Mammary epithelial cell (primary cell): ENCODE measurements around the gene TCF12.

Experiments used
- EZH2 ChIP-seq: IDR thresholded peaks from 2 replicates; pipeline ENCODE4 v1.6.1; 2012; ENCODE audit warnings: low read length, inconsistent platforms, borderline replicate concordance
- TF ChIP-seq, protein P1 (sequence below), 2 donors: IDR thresholded peaks in 1 of 2; conservative IDR thresholded peaks in 1 of 2; 2 replicates each; pipeline ENCODE4 v1.5.1; 2011 to 2012; ENCODE audit warnings: inconsistent platforms in 2 of 2, low read length in 2 of 2, mild to moderate bottlenecking in 2 of 2, control low read depth in 1 of 2, low read depth in 1 of 2; ENCODE audit not compliant: insufficient read depth in 1 of 2; ENCODE audit errors: extremely low read depth in 1 of 2

DNA sequence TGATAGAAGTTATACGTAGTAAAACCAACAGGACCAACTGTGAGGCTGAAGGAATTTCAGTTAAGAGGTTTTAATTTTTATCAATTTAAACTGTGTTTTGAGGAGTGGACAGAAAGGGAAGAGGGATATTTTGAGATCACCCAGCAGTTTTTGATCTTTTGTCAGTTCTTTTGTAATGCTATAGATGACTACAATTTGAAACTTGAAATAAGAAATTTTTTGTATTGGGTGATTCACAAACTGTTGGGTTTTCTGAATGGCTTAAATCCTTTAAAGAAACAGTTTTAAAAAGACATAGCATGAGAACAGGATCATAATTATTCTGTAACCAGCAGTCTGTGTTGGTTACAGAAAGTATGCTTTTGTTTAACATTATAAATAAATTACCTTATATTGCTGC is 67.4 kb downstream of the TCF12 start:
- TF ChIP-seq, protein P1, sequence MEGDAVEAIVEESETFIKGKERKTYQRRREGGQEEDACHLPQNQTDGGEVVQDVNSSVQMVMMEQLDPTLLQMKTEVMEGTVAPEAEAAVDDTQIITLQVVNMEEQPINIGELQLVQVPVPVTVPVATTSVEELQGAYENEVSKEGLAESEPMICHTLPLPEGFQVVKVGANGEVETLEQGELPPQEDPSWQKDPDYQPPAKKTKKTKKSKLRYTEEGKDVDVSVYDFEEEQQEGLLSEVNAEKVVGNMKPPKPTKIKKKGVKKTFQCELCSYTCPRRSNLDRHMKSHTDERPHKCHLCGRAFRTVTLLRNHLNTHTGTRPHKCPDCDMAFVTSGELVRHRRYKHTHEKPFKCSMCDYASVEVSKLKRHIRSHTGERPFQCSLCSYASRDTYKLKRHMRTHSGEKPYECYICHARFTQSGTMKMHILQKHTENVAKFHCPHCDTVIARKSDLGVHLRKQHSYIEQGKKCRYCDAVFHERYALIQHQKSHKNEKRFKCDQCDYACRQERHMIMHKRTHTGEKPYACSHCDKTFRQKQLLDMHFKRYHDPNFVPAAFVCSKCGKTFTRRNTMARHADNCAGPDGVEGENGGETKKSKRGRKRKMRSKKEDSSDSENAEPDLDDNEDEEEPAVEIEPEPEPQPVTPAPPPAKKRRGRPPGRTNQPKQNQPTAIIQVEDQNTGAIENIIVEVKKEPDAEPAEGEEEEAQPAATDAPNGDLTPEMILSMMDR (conservative IDR thresholded peaks at IDR 0.05 in 1 of 2, IDR thresholded peaks at IDR 0.05 in 1 of 2; ENCODE audit: extremely low read depth in 1 of 2, insufficient read depth in 1 of 2, low read depth in 1 of 2, low read length in 2 of 2): no peak
- TF ChIP-seq EZH2: no peak
